ENCODE data around the gene AATF. TPM values are rescaled to one million over a fixed set of nuclear protein-coding genes. Genes with fewer than 3 reads are reported as not detected.

Gene AATF
- total RNA-seq, 2 experiments from 2014 or later: 40.3 to 40.8 TPM

- no peak for ATAC-seq (ENCODE audit: poor library complexity)
- H3K27me3 Mint-ChIP-seq: peaks cover 88% of the 10 kb centered on the region
- CTCF ChIA-PET: no interaction called here
- Histone ChIP-seq H3K9me3 (ENCODE audit: control insufficient read depth in 1 of 2, insufficient read depth in 1 of 2, low read length in 2 of 2) (peaks cover 0 to 62% of the 10 kb centered on the region in 2 experiments), H3K36me3 (ENCODE audit: insufficient read depth, low read length) (no peaks in the 10 kb centered on the region), H3K27me3 (ENCODE audit: control insufficient read depth in 1 of 2, insufficient read depth in 2 of 2, low read length in 2 of 2) (peaks cover 89 to 95% of the 10 kb centered on the region in 2 experiments), H3K27ac (ENCODE audit: low read depth in 1 of 2, low read length in 2 of 2) (no peak overlapping the region), H3K4me3 (ENCODE audit: low read length) (no peak overlapping the region), H3K4me1 (ENCODE audit: insufficient read depth, low read length) (peaks cover 66% of the 10 kb centered on the region)
- peaks cover 51% of the 10 kb centered on the region for H3K4me1 Mint-ChIP-seq (ENCODE audit: low read depth)
- no peak for TF ChIP-seq CTCF (IDR thresholded peaks at IDR 0.05)
- no peaks in the 10 kb centered on the region for H3K36me3 Mint-ChIP-seq (ENCODE audit: low read depth)
- peak in 4 of 14 experiments; percentile 16 to 58 (median 48) for DNase-seq
- H3K4me3 Mint-ChIP-seq: no peak overlapping the region
- peaks cover 2% of the 10 kb centered on the region for H3K9me3 Mint-ChIP-seq
- no peak overlapping the region for H3K27ac Mint-ChIP-seq
- POLR2A ChIA-PET: interaction anchor here (1.3 kb wide), 1 partner anchor 341 kb away, joined by 3 read pairs; the partner anchor contains the start of gene MRM1
- intact Hi-C loops (cut with DNase I, micrococcal nuclease): no loop called here
These were observed 6.1 kb upstream of the AATF start for GRCh38 chr17:36942631-36943125.

GRCh38 chr17:36943250-36944191 is 5.2 kb upstream of the AATF start:
- Mint-ChIP-seq H3K9me3 (peaks cover 2% of the 10 kb centered on the region), H3K36me3 (ENCODE audit: low read depth) (peaks cover 7% of the 10 kb centered on the region), H3K4me3 (peak overlapping the region; percentile 58), H3K27ac (no peak overlapping the region), H3K4me1 (ENCODE audit: low read depth) (peaks cover 51% of the 10 kb centered on the region), H3K27me3 (peaks cover 86% of the 10 kb centered on the region)
- ChIA-PET POLR2A (no interaction called here), CTCF (no interaction called here)
- TF ChIP-seq CTCF (IDR thresholded peaks at IDR 0.05): no peak
- H3K4me1 ChIP-seq (ENCODE audit: insufficient read depth, low read length): peaks cover 66% of the 10 kb centered on the region
- H3K27me3 ChIP-seq (ENCODE audit: control insufficient read depth in 1 of 2, insufficient read depth in 2 of 2, low read length in 2 of 2): peaks cover 80 to 87% of the 10 kb centered on the region in 2 experiments
- intact Hi-C loops (cut with DNase I, micrococcal nuclease): no loop called here
- no peak overlapping the region for H3K27ac ChIP-seq (ENCODE audit: low read depth in 1 of 2, low read length in 2 of 2)
- peaks cover 0 to 54% of the 10 kb centered on the region in 2 experiments for H3K9me3 ChIP-seq (ENCODE audit: control insufficient read depth in 1 of 2, insufficient read depth in 1 of 2, low read length in 2 of 2)
- H3K36me3 ChIP-seq (ENCODE audit: insufficient read depth, low read length): no peaks in the 10 kb centered on the region
- DNase-seq: peak in 1 of 14 experiments; percentile 34
- no peak overlapping the region for H3K4me3 ChIP-seq (ENCODE audit: low read length)
- ATAC-seq (ENCODE audit: poor library complexity): peak; percentile 13

- no peak overlapping the region for H3K27ac Mint-ChIP-seq
These were observed 4.2 kb upstream of the AATF start for GRCh38 chr17:36944553-36944952.

More at GRCh38 chr17:36944553-36944952, 4.2 kb upstream of the AATF start:
- Histone ChIP-seq H3K27me3 (ENCODE audit: control insufficient read depth in 1 of 2, insufficient read depth in 2 of 2, low read length in 2 of 2) (peaks cover 70 to 77% of the 10 kb centered on the region in 2 experiments), H3K9me3 (ENCODE audit: control insufficient read depth in 1 of 2, insufficient read depth in 1 of 2, low read length in 2 of 2) (peaks cover 0 to 44% of the 10 kb centered on the region in 2 experiments), H3K4me3 (ENCODE audit: low read length) (no peak overlapping the region), H3K4me1 (ENCODE audit: insufficient read depth, low read length) (peaks cover 60% of the 10 kb centered on the region), H3K27ac (ENCODE audit: low read depth in 1 of 2, low read length in 2 of 2) (no peak overlapping the region), H3K36me3 (ENCODE audit: insufficient read depth, low read length) (no peaks in the 10 kb centered on the region)
- POLR2A ChIA-PET: no interaction called here
- Mint-ChIP-seq H3K27me3 (peaks cover 78% of the 10 kb centered on the region), H3K36me3 (ENCODE audit: low read depth) (peaks cover 16% of the 10 kb centered on the region), H3K4me3 (no peak overlapping the region), H3K4me1 (ENCODE audit: low read depth) (peaks cover 53% of the 10 kb centered on the region), H3K9me3 (peaks cover 2% of the 10 kb centered on the region)
- DNase-seq (peak in 1 of 14 experiments; percentile 5), ATAC-seq (ENCODE audit: poor library complexity) (no peak)
- CTCF ChIA-PET: no interaction called here
- TF ChIP-seq CTCF (IDR thresholded peaks at IDR 0.05): no peak
- intact Hi-C loops (cut with DNase I, micrococcal nuclease): no loop called here
